MV-4-11 (cell line): ENCODE results near the gene OAS1.
"Not testable (repeated sequence)": the region's sequence is repeated elsewhere in the genome, so short reads cannot be mapped to it uniquely, and the experiment has no call there.

Experiments
- DNase-seq: peaks from one replicate; lab custom pipeline; 2025; lab: John Stamatoyannopoulos, UW

Gene OAS1

GRCh38 chr12:112936927-112937326 is 30.2 kb downstream of the OAS1 start:
- DNase-seq = no peak

GRCh38 chr12:112937741-112938719 is 31.3 kb downstream of the OAS1 start, which contains the start of gene OAS3:
Gene OAS3 (plus strand): TSS chr12:112938474. CDS start chr12:112938531, 57 bp downstream.
- peak; percentile 34 for DNase-seq

- no peak for DNase-seq
These were observed 32.0 kb downstream of the OAS1 start for GRCh38 chr12:112938751-112939150.

- DNase-seq = peak; percentile 41
These were observed 33.1 kb downstream of the OAS1 start for GRCh38 chr12:112939761-112940381.

GRCh38 chr12:112941528-112942335 is 35.0 kb downstream of the OAS1 start:
- no peak for DNase-seq

GRCh38 chr12:112942572-112942971 is 35.8 kb downstream of the OAS1 start:
- DNase-seq = no peak

GRCh38 chr12:112944024-112944690 is 37.4 kb downstream of the OAS1 start:
- no peak for DNase-seq

GRCh38 chr12:112945515-112945914 is 38.8 kb downstream of the OAS1 start:
- DNase-seq = no peak

- no peak for DNase-seq
These were observed 39.7 kb downstream of the OAS1 start for GRCh38 chr12:112946236-112947000.

- DNase-seq = no peak
These were observed 40.6 kb downstream of the OAS1 start for GRCh38 chr12:112947314-112947713.

- no peak for DNase-seq
These were observed 41.0 kb downstream of the OAS1 start for GRCh38 chr12:112947761-112948160.

- DNase-seq = no peak
These were observed 42.0 kb downstream of the OAS1 start for GRCh38 chr12:112948806-112949205.

GRCh38 chr12:112950701-112951100 is 43.9 kb downstream of the OAS1 start:
- DNase-seq = no peak

GRCh38 chr12:112957125-112957524 is 50.4 kb downstream of the OAS1 start:
- DNase-seq = not testable (repeated sequence)

- no peak for DNase-seq
These were observed 54.3 kb downstream of the OAS1 start for GRCh38 chr12:112961074-112961473.

- DNase-seq = no peak
These were observed 54.8 kb downstream of the OAS1 start for GRCh38 chr12:112961536-112961935.

- DNase-seq = no peak
These were observed 55.8 kb downstream of the OAS1 start for GRCh38 chr12:112962561-112962960.

- DNase-seq = peak; percentile 31
These were observed 56.6 kb downstream of the OAS1 start for GRCh38 chr12:112963227-112963861.

- DNase-seq = no peak
These were observed 57.4 kb downstream of the OAS1 start for GRCh38 chr12:112964067-112964670.

GRCh38 chr12:112964915-112965314 is 58.2 kb downstream of the OAS1 start:
- no peak for DNase-seq
